ENCODE results near the gene MACROD2. TPM values are rescaled to one million over a fixed set of nuclear protein-coding genes. Genes with fewer than 3 reads are reported as not detected.

Gene MACROD2
- total RNA-seq, 3 donors from 2014 or later, result 3.2 to 7.6 (median 6.4) TPM

- Histone ChIP-seq H3K4me3 (no peak overlapping the region), H3K9me3 (no peaks in the 10 kb centered on the region), H3K4me1 (ENCODE audit: low read depth) (no peaks in the 10 kb centered on the region), H3K36me3 (ENCODE audit: low read depth) (no peaks in the 10 kb centered on the region)
- intact Hi-C loops (cut with DNase I, micrococcal nuclease), result no loop called here
- no peak for DNase-seq
- TF ChIP-seq, protein P1, sequence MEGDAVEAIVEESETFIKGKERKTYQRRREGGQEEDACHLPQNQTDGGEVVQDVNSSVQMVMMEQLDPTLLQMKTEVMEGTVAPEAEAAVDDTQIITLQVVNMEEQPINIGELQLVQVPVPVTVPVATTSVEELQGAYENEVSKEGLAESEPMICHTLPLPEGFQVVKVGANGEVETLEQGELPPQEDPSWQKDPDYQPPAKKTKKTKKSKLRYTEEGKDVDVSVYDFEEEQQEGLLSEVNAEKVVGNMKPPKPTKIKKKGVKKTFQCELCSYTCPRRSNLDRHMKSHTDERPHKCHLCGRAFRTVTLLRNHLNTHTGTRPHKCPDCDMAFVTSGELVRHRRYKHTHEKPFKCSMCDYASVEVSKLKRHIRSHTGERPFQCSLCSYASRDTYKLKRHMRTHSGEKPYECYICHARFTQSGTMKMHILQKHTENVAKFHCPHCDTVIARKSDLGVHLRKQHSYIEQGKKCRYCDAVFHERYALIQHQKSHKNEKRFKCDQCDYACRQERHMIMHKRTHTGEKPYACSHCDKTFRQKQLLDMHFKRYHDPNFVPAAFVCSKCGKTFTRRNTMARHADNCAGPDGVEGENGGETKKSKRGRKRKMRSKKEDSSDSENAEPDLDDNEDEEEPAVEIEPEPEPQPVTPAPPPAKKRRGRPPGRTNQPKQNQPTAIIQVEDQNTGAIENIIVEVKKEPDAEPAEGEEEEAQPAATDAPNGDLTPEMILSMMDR (IDR thresholded peaks at IDR 0.05), result no peak
- no peak for ATAC-seq
These were observed 419.2 kb downstream of the MACROD2 start for GRCh38 chr20:14414560-14414959.

GRCh38 chr20:14415467-14415866, 420.2 kb downstream of the MACROD2 start:
- DNase-seq (peak in 1 of 3 donors; percentile 34), ATAC-seq (peak; percentile 96)
- Histone ChIP-seq H3K36me3 (ENCODE audit: low read depth) (no peaks in the 10 kb centered on the region), H3K4me3 (no peak overlapping the region), H3K4me1 (ENCODE audit: low read depth) (no peaks in the 10 kb centered on the region), H3K9me3 (no peaks in the 10 kb centered on the region)
- TF ChIP-seq, protein P1 (IDR thresholded peaks at IDR 0.05), result no peak
- intact Hi-C loops (cut with DNase I, micrococcal nuclease), result no loop called here

DNA sequence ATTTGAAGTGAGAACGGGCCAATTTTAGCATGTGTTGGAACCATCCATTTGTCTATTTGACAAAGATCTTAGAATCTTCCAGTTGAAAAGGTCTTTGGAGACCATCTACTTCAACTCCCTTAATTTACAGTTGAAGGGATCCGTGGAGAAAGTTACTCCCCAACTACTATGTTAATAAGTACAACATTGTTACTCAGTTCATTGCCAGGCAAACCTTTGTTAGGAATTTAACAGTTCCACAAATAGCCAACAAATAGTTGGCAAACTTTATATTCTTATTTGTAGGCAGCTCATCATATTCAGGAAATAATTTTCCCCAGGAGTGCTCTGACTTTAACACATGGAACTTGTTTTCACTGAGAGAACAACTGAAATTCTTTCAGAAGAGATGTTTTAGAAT, 423.1 kb downstream of the MACROD2 start:
- H3K4me1 ChIP-seq (ENCODE audit: low read depth), result no peaks in the 10 kb centered on the region
- DNase-seq (no peak), ATAC-seq (no peak)
- H3K9me3 ChIP-seq, result no peaks in the 10 kb centered on the region
- no peak overlapping the region for H3K4me3 ChIP-seq
- H3K36me3 ChIP-seq (ENCODE audit: low read depth), result no peaks in the 10 kb centered on the region
- intact Hi-C loops (cut with DNase I, micrococcal nuclease), result no loop called here
- TF ChIP-seq, protein P1 (IDR thresholded peaks at IDR 0.05), result no peak

- Histone ChIP-seq H3K4me3 (no peak overlapping the region), H3K36me3 (ENCODE audit: low read depth) (no peaks in the 10 kb centered on the region), H3K9me3 (no peaks in the 10 kb centered on the region), H3K4me1 (ENCODE audit: low read depth) (no peaks in the 10 kb centered on the region)
- DNase-seq (peak in 1 of 3 donors; percentile 7), ATAC-seq (no peak)
- intact Hi-C loops (cut with DNase I, micrococcal nuclease), result no loop called here
- TF ChIP-seq, protein P1 (IDR thresholded peaks at IDR 0.05), result no peak
These were observed 427.6 kb downstream of the MACROD2 start for GRCh38 chr20:14422892-14423291.

DNA sequence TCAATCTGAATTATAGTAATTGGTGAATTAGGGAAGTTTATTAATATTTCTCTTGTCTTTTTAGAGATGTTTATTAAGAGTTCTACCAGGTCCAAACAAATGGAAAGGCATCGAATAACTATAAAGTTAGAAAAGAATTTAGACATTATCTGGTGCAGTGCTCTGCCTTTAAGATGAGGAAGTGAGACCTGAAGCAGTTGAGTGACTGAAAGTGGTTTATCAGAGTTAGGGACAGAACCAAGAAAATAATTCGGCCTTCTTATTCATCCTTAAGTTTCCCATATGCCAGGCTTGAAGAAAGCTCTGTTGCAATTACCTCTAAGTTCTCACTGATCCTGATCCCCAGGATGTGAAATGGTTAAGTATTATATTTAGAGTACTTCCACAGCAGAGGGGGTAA, 436.3 kb downstream of the MACROD2 start:
- Histone ChIP-seq H3K36me3 (ENCODE audit: low read depth) (no peaks in the 10 kb centered on the region), H3K4me3 (no peak overlapping the region), H3K9me3 (no peaks in the 10 kb centered on the region), H3K4me1 (ENCODE audit: low read depth) (no peaks in the 10 kb centered on the region)
- ATAC-seq, result no peak
- intact Hi-C loops (cut with DNase I, micrococcal nuclease), result no loop called here
- TF ChIP-seq, protein P1 (IDR thresholded peaks at IDR 0.05), result no peak
- DNase-seq, result no peak

DNA sequence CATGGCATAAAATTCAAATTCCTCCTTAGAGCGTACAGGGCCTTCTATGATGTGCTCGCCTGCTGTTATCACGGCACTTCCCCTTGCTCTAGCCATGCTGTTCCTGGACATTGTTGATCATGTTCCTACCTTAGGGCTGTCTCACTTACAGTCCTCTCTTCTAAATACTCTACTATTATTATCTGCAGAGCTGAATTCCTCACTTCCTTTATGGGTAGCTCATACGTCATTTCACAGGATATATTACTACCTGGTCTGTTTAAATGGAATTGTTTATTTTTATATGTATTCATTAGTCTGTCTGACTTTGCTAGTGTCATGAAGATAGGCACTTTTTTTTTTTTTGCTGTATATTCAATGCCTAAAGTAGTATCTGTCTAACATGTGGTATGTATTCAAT, 436.8 kb downstream of the MACROD2 start:
- no peak for DNase-seq
- no peak for ATAC-seq
- TF ChIP-seq, protein P1 (IDR thresholded peaks at IDR 0.05), result no peak
- no peaks in the 10 kb centered on the region for H3K36me3 ChIP-seq (ENCODE audit: low read depth)
- intact Hi-C loops (cut with DNase I, micrococcal nuclease), result no loop called here
- no peaks in the 10 kb centered on the region for H3K4me1 ChIP-seq (ENCODE audit: low read depth)
- H3K9me3 ChIP-seq, result no peaks in the 10 kb centered on the region
- H3K4me3 ChIP-seq, result no peak overlapping the region
